GM12874 (cell line): ENCODE data around the gene TNP2.
A peak's percentile ranks its signal among the peaks of the same experiment; 100 is the strongest.

Experiments
- TF ChIP-seq, protein P1 (sequence below): IDR thresholded peaks from 2 replicates; pipeline ENCODE4 v1.5.1; 2011; ENCODE audit warnings: low read depth, mild to moderate bottlenecking, control low read depth, low read length, moderate library complexity; ENCODE audit not compliant: insufficient read depth

The TNP2 gene

DNA sequence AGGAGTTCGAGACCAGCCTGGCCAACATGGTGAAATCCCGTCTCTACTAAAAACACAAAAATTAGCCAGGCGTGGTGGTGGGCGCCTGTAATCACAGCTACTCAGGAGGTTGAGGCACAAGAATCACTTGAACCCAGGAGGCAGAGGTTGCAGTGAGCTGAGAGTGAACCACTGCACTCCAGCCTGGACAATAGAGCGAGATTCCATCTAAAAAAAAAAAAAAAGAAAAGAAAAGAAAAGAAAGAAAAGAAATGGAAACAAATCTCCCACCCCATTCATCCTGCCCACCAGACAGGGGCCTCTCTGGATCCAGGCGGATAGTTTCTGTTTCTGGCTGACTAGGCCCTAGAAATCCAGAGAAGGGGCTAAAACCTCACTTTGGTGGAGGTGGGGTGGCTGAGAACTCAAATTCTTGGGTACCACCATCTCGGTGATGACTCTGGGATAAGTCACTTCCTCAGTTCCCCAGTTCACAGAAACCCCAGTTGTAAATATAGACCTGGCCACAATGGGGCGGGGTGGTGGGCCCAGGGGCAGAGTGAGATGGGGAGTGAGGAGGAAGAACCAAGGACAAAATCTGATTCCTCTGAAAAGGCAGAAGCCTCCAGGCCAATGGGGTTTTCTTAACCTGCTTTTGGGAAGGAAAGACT is 35.3 kb downstream of the TNP2 start:
- TF ChIP-seq, protein P1, sequence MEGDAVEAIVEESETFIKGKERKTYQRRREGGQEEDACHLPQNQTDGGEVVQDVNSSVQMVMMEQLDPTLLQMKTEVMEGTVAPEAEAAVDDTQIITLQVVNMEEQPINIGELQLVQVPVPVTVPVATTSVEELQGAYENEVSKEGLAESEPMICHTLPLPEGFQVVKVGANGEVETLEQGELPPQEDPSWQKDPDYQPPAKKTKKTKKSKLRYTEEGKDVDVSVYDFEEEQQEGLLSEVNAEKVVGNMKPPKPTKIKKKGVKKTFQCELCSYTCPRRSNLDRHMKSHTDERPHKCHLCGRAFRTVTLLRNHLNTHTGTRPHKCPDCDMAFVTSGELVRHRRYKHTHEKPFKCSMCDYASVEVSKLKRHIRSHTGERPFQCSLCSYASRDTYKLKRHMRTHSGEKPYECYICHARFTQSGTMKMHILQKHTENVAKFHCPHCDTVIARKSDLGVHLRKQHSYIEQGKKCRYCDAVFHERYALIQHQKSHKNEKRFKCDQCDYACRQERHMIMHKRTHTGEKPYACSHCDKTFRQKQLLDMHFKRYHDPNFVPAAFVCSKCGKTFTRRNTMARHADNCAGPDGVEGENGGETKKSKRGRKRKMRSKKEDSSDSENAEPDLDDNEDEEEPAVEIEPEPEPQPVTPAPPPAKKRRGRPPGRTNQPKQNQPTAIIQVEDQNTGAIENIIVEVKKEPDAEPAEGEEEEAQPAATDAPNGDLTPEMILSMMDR, result no peak

GRCh38 chr16:11232852-11233726 is 36.0 kb downstream of the TNP2 start:
- TF ChIP-seq, protein P1, result 0 out of 2 replicates have a peak, but pooled peaks have one; percentile 2

DNA sequence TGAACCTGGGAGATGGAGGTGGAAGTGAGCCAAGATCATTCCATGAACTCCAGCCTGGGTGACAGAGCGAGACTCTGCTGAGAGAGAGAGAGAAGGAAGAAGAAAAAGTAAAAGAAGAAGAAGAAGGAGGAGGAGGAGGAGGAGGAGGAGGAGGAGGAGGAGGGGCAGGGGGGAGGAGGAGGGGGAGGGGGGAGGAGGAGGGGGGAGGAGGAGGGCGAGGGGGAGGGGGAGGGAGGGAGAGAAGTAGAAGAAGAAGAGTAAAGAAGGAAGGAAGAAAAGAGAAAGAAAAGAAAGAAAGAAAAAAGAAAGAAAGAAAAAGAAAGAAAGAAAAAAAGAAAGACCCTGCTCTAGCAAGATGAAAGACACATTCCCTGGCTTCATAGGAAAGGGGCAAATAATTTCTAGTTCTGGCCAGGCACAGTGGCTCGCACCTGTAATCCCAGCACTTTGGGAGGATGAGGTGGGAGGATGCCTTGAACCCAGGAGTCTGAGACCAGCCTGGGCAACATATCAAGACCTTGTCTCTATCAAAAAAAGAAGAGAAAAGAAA is 36.7 kb downstream of the TNP2 start:
- TF ChIP-seq, protein P1, result no peak

- TF ChIP-seq, protein P1, result no peak
Measured at GRCh38 chr16:11231367-11231970, 37.7 kb downstream of the TNP2 start.

GRCh38 chr16:11229906-11230305 is 39.2 kb downstream of the TNP2 start:
- TF ChIP-seq, protein P1, result no peak

- TF ChIP-seq, protein P1, result no peak
Measured at GRCh38 chr16:11229432-11229831, 39.7 kb downstream of the TNP2 start.
